ENCODE results near the gene UGDH.

GRCh38 chr4:39470402-39470801, 56.8 kb downstream of the UGDH start:
- TF ChIP-seq CTCF (IDR thresholded peaks at IDR 0.05), result no peak
- TF ChIP-seq POLR2A (IDR thresholded peaks at IDR 0.05), result no peak

Measured in breast epithelium (tissue), 3 donors.